GM19397 (cell line): ENCODE data around the gene RPL4.
"Not testable (repeated sequence)": the region's sequence is repeated elsewhere in the genome, so short reads cannot be mapped to it uniquely, and the experiment has no call there.

Source experiments
- ATAC-seq: cut with Tn5 transposase; IDR thresholded peaks from one replicate; pipeline ENCODE4 v1.9.1; 2021; ENCODE audit warnings: mild to moderate bottlenecking, moderate library complexity; ENCODE audit not compliant: unreplicated experiment

The RPL4 gene

GRCh38 chr15:66494262-66494661 is 10.4 kb downstream of the RPL4 start:
- no peak for ATAC-seq

GRCh38 chr15:66491846-66492245 is 12.8 kb downstream of the RPL4 start:
- no peak for ATAC-seq

- ATAC-seq: no peak
These were observed 15.4 kb downstream of the RPL4 start for GRCh38 chr15:66489179-66489791.

- no peak for ATAC-seq
These were observed 16.1 kb downstream of the RPL4 start for GRCh38 chr15:66488525-66488924.

GRCh38 chr15:66486887-66487286 is 17.8 kb downstream of the RPL4 start:
- no peak for ATAC-seq

GRCh38 chr15:66484539-66485112 is 20.0 kb downstream of the RPL4 start:
- no peak for ATAC-seq

- ATAC-seq: no peak
These were observed 21.5 kb downstream of the RPL4 start for GRCh38 chr15:66483131-66483566.

- no peak for ATAC-seq
These were observed 22.1 kb downstream of the RPL4 start for GRCh38 chr15:66482539-66482938.

GRCh38 chr15:66481107-66481856 is 23.4 kb downstream of the RPL4 start:
- no peak for ATAC-seq

GRCh38 chr15:66480267-66480666 is 24.4 kb downstream of the RPL4 start:
- ATAC-seq: no peak

GRCh38 chr15:66477011-66477410 is 27.6 kb downstream of the RPL4 start:
- no peak for ATAC-seq

- ATAC-seq: no peak
These were observed 28.1 kb downstream of the RPL4 start for GRCh38 chr15:66476535-66476934.

- ATAC-seq: no peak
These were observed 29.7 kb downstream of the RPL4 start for GRCh38 chr15:66474963-66475362.

- ATAC-seq: no peak
These were observed 30.5 kb downstream of the RPL4 start for GRCh38 chr15:66474135-66474534.

GRCh38 chr15:66472176-66472999 is 32.3 kb downstream of the RPL4 start:
- peak; percentile 73 for ATAC-seq

GRCh38 chr15:66470825-66471224 is 33.8 kb downstream of the RPL4 start:
- not testable (repeated sequence) for ATAC-seq

GRCh38 chr15:66467162-66468040 is 37.3 kb downstream of the RPL4 start:
- not testable (repeated sequence) for ATAC-seq

GRCh38 chr15:66465294-66465693 is 39.4 kb downstream of the RPL4 start:
- not testable (repeated sequence) for ATAC-seq

GRCh38 chr15:66462627-66463026 is 42.0 kb downstream of the RPL4 start:
- ATAC-seq: no peak

- ATAC-seq: no peak
These were observed 42.7 kb downstream of the RPL4 start for GRCh38 chr15:66461917-66462316.
